ENCODE results near the gene MSX1.

MSX1 gene

DNA sequence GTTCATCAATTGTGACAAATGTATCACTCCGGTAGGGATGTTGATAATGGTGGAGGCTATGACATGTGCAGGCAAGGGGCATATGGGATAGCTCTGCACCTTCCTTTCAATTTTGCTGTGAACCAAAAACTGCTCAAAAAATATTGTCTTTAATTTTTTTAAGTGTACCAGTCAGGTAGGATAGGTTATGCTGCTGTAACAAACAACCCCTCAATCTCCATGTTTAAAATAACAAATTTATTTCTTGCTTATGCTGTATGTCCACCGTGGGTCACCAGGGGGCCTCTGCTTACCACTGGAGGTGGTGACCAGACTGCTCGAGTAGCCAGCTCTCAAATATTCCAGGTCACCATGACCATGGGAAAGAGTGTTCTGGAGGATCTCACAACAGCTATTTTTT lies 23.4 kb upstream of the MSX1 start:
- Histone ChIP-seq H2BK12ac (ENCODE audit: low read length) (no peak overlapping the region), H3K14ac (ENCODE audit: low read length) (no peak overlapping the region), H2AFZ (ENCODE audit: insufficient read depth, low read length, poor library complexity) (no peak overlapping the region), H3K4me2 (ENCODE audit: low read length) (no peak overlapping the region), H3K79me1 (ENCODE audit: low read length) (no peaks in the 10 kb centered on the region), H4K12ac (ENCODE audit: low read depth, low read length) (no peak overlapping the region), H3K4ac (ENCODE audit: low read depth, low read length) (no peak overlapping the region), H3K4me1 (ENCODE audit: control insufficient read depth in 1 of 2, insufficient read depth in 2 of 2, low read length in 2 of 2) (peaks cover 3 to 5% of the 10 kb centered on the region in 2 experiments), H3K18ac (ENCODE audit: low read length) (no peak overlapping the region), H2BK5ac (ENCODE audit: low read depth, low read length, poor library complexity) (no peak overlapping the region), H3K27me3 (ENCODE audit: insufficient read depth, low read length) (no peaks in the 10 kb centered on the region), H3K36me3 (ENCODE audit: control insufficient read depth in 1 of 2, insufficient read depth in 2 of 2, low read length in 2 of 2) (no peaks in the 10 kb centered on the region), H3K9me3 (ENCODE audit: insufficient read depth, low read depth, low read length) (no peaks in the 10 kb centered on the region), H2BK120ac (ENCODE audit: insufficient read depth, low read length, poor library complexity) (no peak overlapping the region), H3K27ac (ENCODE audit: low read depth, low read length) (no peak overlapping the region), H4K8ac (ENCODE audit: low read depth, low read length) (no peak overlapping the region), H4K91ac (ENCODE audit: low read depth, low read length) (no peak overlapping the region), H2AK5ac (ENCODE audit: low read length) (no peak overlapping the region), H3K79me2 (ENCODE audit: control insufficient read depth, insufficient read depth, low read length, poor library complexity) (no peaks in the 10 kb centered on the region), H3K9ac (ENCODE audit: low read length) (no peak overlapping the region), H3K4me3 (ENCODE audit: low read depth, low read length) (no peak overlapping the region), H3K23ac (ENCODE audit: low read length) (no peak overlapping the region)
- no CpG with 5 or more reads among the region's 3 CpGs for WGBS (ENCODE audit: extremely low coverage, insufficient coverage, insufficient read length)
- no peak for DNase-seq

DNA sequence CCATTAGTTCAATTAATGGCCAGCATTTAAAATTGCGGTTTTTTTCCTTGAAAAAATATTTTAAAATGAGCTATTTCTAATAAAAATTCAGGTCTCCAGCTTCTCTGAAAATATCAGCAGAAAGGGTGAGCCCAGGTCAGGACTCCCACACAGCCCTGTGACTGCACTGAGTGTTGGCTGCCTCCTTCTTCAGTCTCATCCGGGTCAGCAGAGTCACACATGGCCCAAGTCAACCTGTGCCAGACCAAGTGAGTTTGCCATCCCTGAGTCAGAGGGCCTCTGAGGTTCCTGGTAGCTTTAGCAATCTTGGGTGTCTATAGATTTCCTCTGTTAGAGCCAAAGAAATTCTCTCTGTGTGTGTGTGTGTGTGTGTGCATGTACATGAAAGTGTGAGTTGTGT lies 22.1 kb upstream of the MSX1 start:
- Histone ChIP-seq H2BK12ac (ENCODE audit: low read length) (no peak overlapping the region), H3K4me1 (ENCODE audit: control insufficient read depth in 1 of 2, insufficient read depth in 2 of 2, low read length in 2 of 2) (peaks cover 3 to 5% of the 10 kb centered on the region in 2 experiments), H3K79me2 (ENCODE audit: control insufficient read depth, insufficient read depth, low read length, poor library complexity) (no peaks in the 10 kb centered on the region), H2BK5ac (ENCODE audit: low read depth, low read length, poor library complexity) (no peak overlapping the region), H2AK5ac (ENCODE audit: low read length) (no peak overlapping the region), H3K9ac (ENCODE audit: low read length) (no peak overlapping the region), H3K4ac (ENCODE audit: low read depth, low read length) (no peak overlapping the region), H3K36me3 (ENCODE audit: control insufficient read depth in 1 of 2, insufficient read depth in 2 of 2, low read length in 2 of 2) (no peaks in the 10 kb centered on the region), H3K4me3 (ENCODE audit: low read depth, low read length) (no peak overlapping the region), H3K23ac (ENCODE audit: low read length) (no peak overlapping the region), H3K4me2 (ENCODE audit: low read length) (no peak overlapping the region), H4K91ac (ENCODE audit: low read depth, low read length) (no peak overlapping the region), H3K14ac (ENCODE audit: low read length) (no peak overlapping the region), H4K8ac (ENCODE audit: low read depth, low read length) (no peak overlapping the region), H2BK120ac (ENCODE audit: insufficient read depth, low read length, poor library complexity) (no peak overlapping the region), H4K12ac (ENCODE audit: low read depth, low read length) (no peak overlapping the region), H3K79me1 (ENCODE audit: low read length) (no peaks in the 10 kb centered on the region), H3K27me3 (ENCODE audit: insufficient read depth, low read length) (no peaks in the 10 kb centered on the region), H2AFZ (ENCODE audit: insufficient read depth, low read length, poor library complexity) (no peak overlapping the region), H3K18ac (ENCODE audit: low read length) (no peak overlapping the region), H3K9me3 (ENCODE audit: insufficient read depth, low read depth, low read length) (no peaks in the 10 kb centered on the region), H3K27ac (ENCODE audit: low read depth, low read length) (no peak overlapping the region)
- WGBS (ENCODE audit: extremely low coverage, insufficient coverage, insufficient read length): no CpG with 5 or more reads among the region's 2 CpGs
- no peak for DNase-seq

DNA sequence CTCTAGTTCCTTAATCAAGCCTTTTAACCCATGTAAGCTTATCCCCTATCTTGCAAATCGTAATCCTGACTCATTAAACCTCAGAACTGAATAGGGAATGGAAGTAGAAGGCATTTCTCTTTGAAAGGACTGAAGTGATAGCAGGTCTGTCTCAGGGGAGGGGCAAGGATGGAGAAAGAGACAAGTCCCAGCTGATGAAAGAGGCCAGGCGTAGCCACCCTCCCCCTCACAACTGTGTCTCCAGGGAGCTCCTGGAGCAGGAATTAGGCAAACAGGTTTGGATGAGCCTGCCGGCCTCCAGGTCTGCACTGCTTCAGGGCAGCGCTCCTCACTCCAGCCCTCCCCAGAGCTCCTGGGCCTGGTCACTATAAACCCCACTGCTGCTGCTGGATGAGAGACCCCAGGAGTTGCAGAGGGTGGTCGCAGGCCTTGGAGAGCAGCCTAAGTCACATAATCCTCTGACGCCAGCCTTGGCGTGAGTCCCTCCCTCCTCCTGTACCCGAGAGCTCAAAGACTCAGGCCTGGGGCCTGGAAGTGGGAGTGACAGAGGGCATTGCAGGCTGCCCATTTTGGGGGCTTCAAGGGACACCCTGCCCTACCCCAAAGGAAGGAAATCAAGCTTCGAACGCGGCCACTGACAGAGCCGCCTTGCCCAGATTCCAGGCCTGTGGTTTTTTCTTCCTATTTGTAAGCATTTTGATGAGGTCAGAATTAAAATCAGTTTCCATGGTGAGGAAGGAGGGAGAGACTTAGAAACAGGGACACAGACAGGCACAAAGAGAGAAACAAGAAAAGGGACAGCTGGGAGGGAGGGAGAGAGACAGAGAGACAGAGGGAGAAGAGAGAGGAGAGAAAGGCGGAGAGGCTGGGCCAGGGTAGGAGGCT lies 21.2 kb upstream of the MSX1 start:
- no peak overlapping the region for H3K4me2 ChIP-seq (ENCODE audit: low read length)
- no peak overlapping the region for H2AFZ ChIP-seq (ENCODE audit: insufficient read depth, low read length, poor library complexity)
- no peak overlapping the region for H3K4me3 ChIP-seq (ENCODE audit: low read depth, low read length)
- peaks cover 3 to 5% of the 10 kb centered on the region in 2 experiments for H3K4me1 ChIP-seq (ENCODE audit: control insufficient read depth in 1 of 2, insufficient read depth in 2 of 2, low read length in 2 of 2)
- no peak for DNase-seq
- no peak overlapping the region for H2BK120ac ChIP-seq (ENCODE audit: insufficient read depth, low read length, poor library complexity)
- no peaks in the 10 kb centered on the region for H3K79me1 ChIP-seq (ENCODE audit: low read length)
- no peaks in the 10 kb centered on the region for H3K36me3 ChIP-seq (ENCODE audit: control insufficient read depth in 1 of 2, insufficient read depth in 2 of 2, low read length in 2 of 2)
- no CpG with 5 or more reads among the region's 13 CpGs for WGBS (ENCODE audit: extremely low coverage, insufficient coverage, insufficient read length)
- no peak overlapping the region for H3K27ac ChIP-seq (ENCODE audit: low read depth, low read length)
- H3K23ac ChIP-seq (ENCODE audit: low read length): no peak overlapping the region
- no peak overlapping the region for H2BK12ac ChIP-seq (ENCODE audit: low read length)
- H2AK5ac ChIP-seq (ENCODE audit: low read length): no peak overlapping the region
- H2BK5ac ChIP-seq (ENCODE audit: low read depth, low read length, poor library complexity): no peak overlapping the region
- no peaks in the 10 kb centered on the region for H3K9me3 ChIP-seq (ENCODE audit: insufficient read depth, low read depth, low read length)
- no peak overlapping the region for H3K14ac ChIP-seq (ENCODE audit: low read length)
- no peak overlapping the region for H4K8ac ChIP-seq (ENCODE audit: low read depth, low read length)
- H4K91ac ChIP-seq (ENCODE audit: low read depth, low read length): no peak overlapping the region
- no peaks in the 10 kb centered on the region for H3K27me3 ChIP-seq (ENCODE audit: insufficient read depth, low read length)
- no peaks in the 10 kb centered on the region for H3K79me2 ChIP-seq (ENCODE audit: control insufficient read depth, insufficient read depth, low read length, poor library complexity)
- no peak overlapping the region for H3K18ac ChIP-seq (ENCODE audit: low read length)
- H3K9ac ChIP-seq (ENCODE audit: low read length): no peak overlapping the region
- H3K4ac ChIP-seq (ENCODE audit: low read depth, low read length): no peak overlapping the region
- H4K12ac ChIP-seq (ENCODE audit: low read depth, low read length): no peak overlapping the region

DNA sequence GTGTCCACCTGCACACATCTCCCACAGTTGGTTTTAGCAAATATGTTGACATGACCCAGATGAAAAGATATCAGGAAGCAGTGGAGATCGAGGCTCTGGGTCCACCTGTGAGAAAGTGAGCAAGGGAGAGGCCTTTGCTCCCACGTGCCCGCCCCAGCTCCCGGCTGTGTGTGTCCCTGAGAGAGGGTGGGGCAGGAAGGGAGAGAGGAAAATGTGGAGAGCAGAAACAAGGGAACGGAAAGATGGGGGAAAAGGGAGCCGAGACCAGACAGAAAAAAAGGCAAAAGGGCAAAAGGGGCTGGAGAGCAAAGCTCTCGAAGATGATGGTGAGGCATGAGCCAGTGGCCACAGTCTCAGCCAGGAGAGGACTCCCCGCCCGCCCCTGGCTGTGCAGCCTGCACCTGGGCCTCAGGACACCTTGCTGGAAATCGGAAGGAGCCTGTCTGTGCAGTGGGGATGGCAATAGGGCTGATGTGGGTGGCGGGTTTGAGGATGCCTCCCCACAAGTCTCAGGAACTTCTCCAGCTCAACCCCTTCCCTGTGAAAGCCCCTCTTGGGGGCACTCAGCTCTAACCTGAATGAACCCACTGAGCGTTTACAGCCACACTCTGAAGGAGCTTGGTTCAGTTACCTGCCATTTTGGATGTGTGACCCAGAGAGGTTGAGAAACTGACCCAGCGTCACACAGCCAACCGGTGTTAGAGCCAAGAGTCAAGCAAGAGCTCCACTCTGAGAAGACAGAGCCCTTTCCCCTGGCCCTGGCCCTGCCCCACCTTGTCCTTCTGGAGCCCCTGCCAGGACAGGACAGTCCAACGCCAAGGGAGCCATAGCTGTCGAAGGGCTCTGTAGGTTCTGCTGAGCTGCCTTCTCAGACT lies 20.3 kb upstream of the MSX1 start:
- no peaks in the 10 kb centered on the region for H3K9me3 ChIP-seq (ENCODE audit: insufficient read depth, low read depth, low read length)
- no peak overlapping the region for H4K12ac ChIP-seq (ENCODE audit: low read depth, low read length)
- no peak overlapping the region for H3K4ac ChIP-seq (ENCODE audit: low read depth, low read length)
- no peak overlapping the region for H4K8ac ChIP-seq (ENCODE audit: low read depth, low read length)
- peaks cover 3 to 5% of the 10 kb centered on the region in 2 experiments for H3K4me1 ChIP-seq (ENCODE audit: control insufficient read depth in 1 of 2, insufficient read depth in 2 of 2, low read length in 2 of 2)
- H3K27me3 ChIP-seq (ENCODE audit: insufficient read depth, low read length): no peaks in the 10 kb centered on the region
- no peak overlapping the region for H4K91ac ChIP-seq (ENCODE audit: low read depth, low read length)
- no peak overlapping the region for H3K23ac ChIP-seq (ENCODE audit: low read length)
- no peak overlapping the region for H2AK5ac ChIP-seq (ENCODE audit: low read length)
- H3K36me3 ChIP-seq (ENCODE audit: control insufficient read depth in 1 of 2, insufficient read depth in 2 of 2, low read length in 2 of 2): no peaks in the 10 kb centered on the region
- H3K18ac ChIP-seq (ENCODE audit: low read length): no peak overlapping the region
- H3K4me2 ChIP-seq (ENCODE audit: low read length): no peak overlapping the region
- H3K14ac ChIP-seq (ENCODE audit: low read length): no peak overlapping the region
- WGBS (ENCODE audit: extremely low coverage, insufficient coverage, insufficient read length): no CpG with 5 or more reads among the region's 16 CpGs
- H2BK5ac ChIP-seq (ENCODE audit: low read depth, low read length, poor library complexity): no peak overlapping the region
- no peak overlapping the region for H3K9ac ChIP-seq (ENCODE audit: low read length)
- no peak for DNase-seq
- no peak overlapping the region for H3K27ac ChIP-seq (ENCODE audit: low read depth, low read length)
- no peak overlapping the region for H2BK120ac ChIP-seq (ENCODE audit: insufficient read depth, low read length, poor library complexity)
- no peaks in the 10 kb centered on the region for H3K79me2 ChIP-seq (ENCODE audit: control insufficient read depth, insufficient read depth, low read length, poor library complexity)
- H2AFZ ChIP-seq (ENCODE audit: insufficient read depth, low read length, poor library complexity): no peak overlapping the region
- no peaks in the 10 kb centered on the region for H3K79me1 ChIP-seq (ENCODE audit: low read length)
- H3K4me3 ChIP-seq (ENCODE audit: low read depth, low read length): no peak overlapping the region
- H2BK12ac ChIP-seq (ENCODE audit: low read length): no peak overlapping the region
